ENCODE data around the gene MPPED2.

MPPED2 gene

GRCh38 chr11:30545507-30545906 is 40.6 kb downstream of the MPPED2 start:
- intact Hi-C loops (cut with DNase I), result no loop called here
- no peak for DNase-seq

- intact Hi-C loops (cut with DNase I), result no loop called here
These were observed 43.1 kb downstream of the MPPED2 start for GRCh38 chr11:30543066-30543465.

GRCh38 chr11:30540781-30541180 is 45.4 kb downstream of the MPPED2 start:
- DNase-seq, result no peak
- intact Hi-C loops (cut with DNase I), result no loop called here

More at GRCh38 chr11:30543066-30543465, 43.1 kb downstream of the MPPED2 start:
- DNase-seq, result no peak

DNA sequence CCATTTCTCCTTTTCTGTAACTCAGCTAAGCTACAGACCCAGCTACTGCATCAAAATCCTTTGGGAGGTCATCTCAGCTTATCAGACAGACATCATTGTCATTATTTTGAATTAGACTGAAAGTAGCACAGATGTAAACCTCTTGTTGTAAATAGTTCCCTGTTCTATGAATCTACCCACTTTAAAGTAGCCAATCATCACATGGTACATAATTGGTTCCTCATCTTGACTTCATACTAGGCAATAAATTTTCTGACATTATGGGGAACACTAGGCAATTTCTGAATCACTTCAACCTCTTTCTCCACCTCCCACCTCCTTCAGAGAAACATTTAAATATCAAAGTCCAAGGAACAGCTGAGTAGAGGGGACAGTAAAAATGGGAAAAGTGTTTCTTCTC is 47.9 kb downstream of the MPPED2 start:
- DNase-seq, result no peak
- intact Hi-C loops (cut with DNase I), result no loop called here

- no peak for DNase-seq
- intact Hi-C loops (cut with DNase I), result no loop called here
These were observed 50.3 kb downstream of the MPPED2 start for GRCh38 chr11:30535818-30536217.

- no peak for DNase-seq
- intact Hi-C loops (cut with DNase I), result no loop called here
These were observed 52.7 kb downstream of the MPPED2 start for GRCh38 chr11:30533445-30533947.

DNA sequence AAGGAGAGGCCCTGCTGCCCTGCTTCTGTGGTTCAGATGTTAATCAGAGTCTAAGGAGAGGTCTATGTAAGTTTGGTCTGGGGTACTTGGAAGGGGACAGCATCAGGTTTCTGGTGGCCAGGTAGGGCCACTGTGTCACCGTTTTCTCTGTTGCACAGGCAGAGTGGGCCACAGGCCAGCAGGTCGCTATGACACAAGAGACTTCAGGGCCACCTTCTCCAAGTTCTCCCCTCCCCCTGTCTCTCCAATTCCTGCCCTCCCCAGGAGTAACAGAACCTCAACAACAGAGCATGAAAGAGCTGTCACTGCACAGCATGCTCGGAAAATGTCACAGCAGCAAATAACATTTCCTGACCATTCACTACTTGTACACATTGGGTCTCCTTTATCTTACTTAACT is 58.6 kb downstream of the MPPED2 start:
- intact Hi-C loops (cut with DNase I), result no loop called here
- DNase-seq, result no peak

DNA sequence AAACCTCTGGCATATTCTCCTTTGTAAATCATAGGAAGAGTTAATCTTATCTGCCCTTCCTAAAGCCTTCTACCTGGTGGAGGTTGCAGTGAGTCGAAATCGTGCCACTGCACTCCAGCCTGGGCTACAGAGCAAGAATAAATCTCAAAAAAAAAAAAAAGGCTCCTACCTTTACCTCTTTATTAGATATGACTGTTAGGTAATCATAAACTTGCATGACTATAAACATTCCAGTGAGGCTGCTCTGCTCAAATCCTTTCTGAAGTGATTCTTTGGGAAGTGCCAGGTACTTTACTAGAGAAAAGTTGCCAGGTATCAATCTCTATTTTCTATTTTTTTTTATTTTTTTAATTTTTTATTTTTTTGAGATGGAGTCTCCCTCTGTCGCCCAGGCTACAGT is 59.6 kb downstream of the MPPED2 start:
- DNase-seq, result no peak
- intact Hi-C loops (cut with DNase I), result no loop called here

GRCh38 chr11:30522536-30523243 is 63.5 kb downstream of the MPPED2 start:
- no peak for DNase-seq
- intact Hi-C loops (cut with DNase I), result no loop called here

DNA sequence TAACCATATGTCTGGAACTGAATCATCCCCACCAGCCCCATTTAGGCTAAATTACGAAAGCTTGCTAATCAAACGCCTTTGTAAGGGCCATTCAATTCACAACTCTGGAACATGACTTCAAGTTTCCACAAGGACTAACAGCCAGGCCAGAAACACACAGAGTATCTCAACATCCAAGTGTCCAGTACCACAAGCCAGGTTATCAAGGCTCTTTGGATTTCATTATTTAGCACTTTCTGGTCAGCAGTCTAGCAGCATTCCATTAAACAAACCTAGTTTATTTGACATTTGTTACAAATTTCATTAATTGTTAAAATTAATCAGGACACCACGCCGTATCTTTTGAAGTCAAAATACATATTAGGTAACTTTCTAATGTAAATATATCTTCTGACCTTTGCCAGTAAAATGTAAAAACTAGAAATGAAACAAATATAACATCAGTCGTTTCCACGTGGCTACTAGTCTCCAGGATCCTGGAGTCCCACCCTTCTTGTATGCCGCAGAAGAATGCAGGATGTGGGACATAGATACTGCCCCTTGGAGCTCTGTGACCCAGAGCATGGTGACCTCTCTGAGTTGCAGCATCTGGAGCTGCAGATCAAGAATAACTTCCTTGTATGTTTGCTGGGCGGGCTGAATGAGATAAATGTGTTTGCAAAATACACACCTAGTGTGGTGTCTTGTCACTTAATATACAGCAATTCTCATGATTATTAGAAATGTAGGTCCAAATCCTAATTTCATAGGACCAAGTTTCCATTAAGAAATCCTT is 64.7 kb downstream of the MPPED2 start:
- intact Hi-C loops (cut with DNase I), result no loop called here
- DNase-seq, result no peak

GRCh38 chr11:30513087-30513486 is 73.1 kb downstream of the MPPED2 start:
- intact Hi-C loops (cut with DNase I), result no loop called here
- DNase-seq, result no peak

DNA sequence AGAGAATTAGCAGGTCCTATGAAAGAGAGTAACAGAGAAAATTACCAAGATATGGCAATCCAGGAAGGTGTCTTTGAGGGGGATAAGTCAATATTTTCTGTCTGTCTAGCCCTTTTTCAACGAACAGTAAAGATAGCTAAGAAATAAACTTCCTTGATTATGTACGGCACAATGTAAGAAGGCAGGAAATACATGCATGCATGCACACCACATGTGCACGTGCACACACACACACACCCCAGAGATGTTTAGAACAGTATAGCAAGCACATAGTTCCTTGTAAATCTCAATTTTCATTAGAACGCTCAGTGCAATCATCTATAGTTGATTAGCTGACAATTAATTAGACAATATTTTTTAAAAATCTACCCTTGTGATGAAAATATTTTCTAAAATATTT is 74.7 kb downstream of the MPPED2 start:
- no peak for DNase-seq

DNA sequence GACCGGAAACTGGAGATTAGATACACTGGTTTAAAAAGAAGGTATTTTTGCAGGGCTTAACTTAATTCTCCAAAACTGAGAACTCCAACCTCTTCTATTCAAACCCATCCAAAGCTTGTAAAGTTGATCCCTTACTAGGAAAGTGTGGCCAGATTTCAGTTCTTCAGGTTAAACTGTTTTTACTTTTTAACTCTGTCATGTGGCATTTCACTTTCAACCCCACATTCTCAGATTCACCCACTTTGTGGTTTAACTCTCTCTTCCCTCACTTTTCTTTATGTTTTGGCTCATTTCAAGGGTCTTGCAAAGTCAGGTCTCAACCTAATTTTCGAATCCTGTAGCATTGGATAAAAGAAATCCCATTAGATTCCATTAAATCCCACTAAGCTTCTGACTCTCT is 75.4 kb downstream of the MPPED2 start:
- intact Hi-C loops (cut with DNase I), result no loop called here
- no peak for DNase-seq

More for the DNA sequence above, 74.7 kb downstream of the MPPED2 start:
- intact Hi-C loops (cut with DNase I), result no loop called here

DNA sequence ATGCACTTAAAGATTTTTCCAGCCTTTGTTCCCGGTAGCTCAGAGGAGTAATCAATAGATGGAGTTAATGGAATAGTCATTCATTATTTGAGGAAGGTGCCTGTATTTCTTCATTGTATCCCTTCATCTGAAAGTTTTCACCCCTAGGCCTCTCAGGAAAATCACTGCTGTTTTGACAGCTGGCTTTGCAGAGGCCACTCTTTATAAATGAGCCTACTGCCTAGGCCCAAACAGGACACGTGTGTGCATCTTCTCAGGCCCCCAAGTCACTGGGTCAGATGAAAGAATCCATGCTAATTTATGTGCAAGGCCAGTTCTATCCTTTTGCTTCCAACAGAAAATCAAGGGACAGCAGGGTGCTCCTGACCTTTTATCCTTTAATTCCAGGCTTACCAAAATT is 76.8 kb downstream of the MPPED2 start:
- intact Hi-C loops (cut with DNase I), result no loop called here
- no peak for DNase-seq

DNA sequence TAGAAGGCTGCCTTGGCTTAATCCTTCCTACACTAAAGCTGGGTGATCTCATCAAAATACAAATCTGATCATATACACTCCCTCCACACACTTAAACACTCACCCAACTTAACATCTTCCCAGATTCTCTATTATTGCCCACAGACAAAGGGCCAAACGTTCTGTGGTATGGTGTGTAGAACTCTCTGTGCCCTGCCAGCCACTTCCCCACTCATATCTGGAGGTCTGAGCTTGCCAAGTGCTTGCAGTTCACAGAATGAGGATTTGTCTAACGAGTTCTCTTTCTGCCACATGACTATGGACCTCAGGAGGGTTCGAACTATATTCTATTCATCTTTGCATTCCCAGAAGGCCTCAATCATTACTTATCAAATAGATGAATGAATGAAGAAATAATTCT is 77.6 kb downstream of the MPPED2 start:
- intact Hi-C loops (cut with DNase I), result no loop called here
- no peak for DNase-seq

GRCh38 chr11:30505603-30506002 is 80.5 kb downstream of the MPPED2 start:
- no peak for DNase-seq
- intact Hi-C loops (cut with DNase I), result no loop called here

DNA sequence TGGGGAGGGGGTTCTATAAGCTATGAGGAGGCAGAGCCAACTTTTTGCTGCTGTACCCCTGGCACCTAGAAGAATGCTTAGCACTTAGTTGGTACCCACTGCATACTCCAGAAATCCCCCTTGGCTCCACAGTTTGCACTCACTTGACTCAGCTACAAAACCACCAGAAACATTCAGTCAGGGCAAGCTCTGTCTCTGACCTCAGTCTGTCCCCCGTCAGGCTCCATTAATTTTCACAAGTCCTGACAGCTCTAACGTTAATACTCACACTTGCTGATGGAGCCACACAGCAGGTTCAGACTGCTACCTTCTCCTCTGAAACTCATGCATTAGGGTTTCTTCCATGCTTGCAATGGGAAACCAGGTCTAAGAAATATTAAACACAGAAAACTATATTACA is 81.7 kb downstream of the MPPED2 start:
- DNase-seq, result no peak
- intact Hi-C loops (cut with DNase I), result no loop called here

- DNase-seq, result no peak
- intact Hi-C loops (cut with DNase I), result no loop called here
These were observed 83.0 kb downstream of the MPPED2 start for GRCh38 chr11:30503156-30503555.

DNA sequence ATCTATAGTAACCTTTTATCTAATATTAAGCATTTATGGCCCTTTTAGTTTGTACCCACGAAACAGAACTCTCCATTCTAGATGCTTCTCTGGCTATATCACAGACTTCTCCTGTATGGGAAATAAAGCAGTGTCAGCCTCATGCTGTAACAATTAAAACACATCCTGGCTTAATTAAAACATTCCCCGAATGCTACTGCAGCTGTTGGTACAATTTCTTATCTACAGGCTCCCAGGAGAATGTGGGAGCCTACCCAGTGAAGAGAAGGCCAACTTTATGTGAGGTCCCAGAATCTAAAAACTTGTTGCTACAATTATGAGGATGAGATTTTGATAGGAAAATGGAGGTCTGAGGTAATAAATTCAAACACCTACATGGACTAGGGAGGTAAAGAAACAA is 83.8 kb downstream of the MPPED2 start:
- intact Hi-C loops (cut with DNase I), result no loop called here
- no peak for DNase-seq

GRCh38 chr11:30501744-30502143 is 84.4 kb downstream of the MPPED2 start:
- DNase-seq, result no peak
- intact Hi-C loops (cut with DNase I), result no loop called here

GRCh38 chr11:30499940-30500339 is 86.2 kb downstream of the MPPED2 start:
- no peak for DNase-seq
- intact Hi-C loops (cut with DNase I), result no loop called here

All from head of caudate nucleus (tissue), 42 donors.